Lower leg skin (tissue), 3 donors: ENCODE data around the gene DPH1.

Source experiments
- POLR2A ChIP-seq, 2 donors: fragments of 450-650 bp; IDR thresholded peaks; one replicate each; pipeline ENCODE4 v1.6.1; 2016 to 2017; ENCODE audit warnings: antibody characterized with exemption in 2 of 2, mild to moderate bottlenecking in 1 of 2, moderate library complexity in 1 of 2
- TF ChIP-seq, protein P1 (sequence below), 3 donors: fragments of 450-650 bp; IDR thresholded peaks; one replicate each; pipeline ENCODE4 v1.5.1; 2016; ENCODE audit warnings: antibody characterized with exemption in 3 of 3, mild to moderate bottlenecking in 3 of 3, moderate library complexity in 2 of 3

DNA sequence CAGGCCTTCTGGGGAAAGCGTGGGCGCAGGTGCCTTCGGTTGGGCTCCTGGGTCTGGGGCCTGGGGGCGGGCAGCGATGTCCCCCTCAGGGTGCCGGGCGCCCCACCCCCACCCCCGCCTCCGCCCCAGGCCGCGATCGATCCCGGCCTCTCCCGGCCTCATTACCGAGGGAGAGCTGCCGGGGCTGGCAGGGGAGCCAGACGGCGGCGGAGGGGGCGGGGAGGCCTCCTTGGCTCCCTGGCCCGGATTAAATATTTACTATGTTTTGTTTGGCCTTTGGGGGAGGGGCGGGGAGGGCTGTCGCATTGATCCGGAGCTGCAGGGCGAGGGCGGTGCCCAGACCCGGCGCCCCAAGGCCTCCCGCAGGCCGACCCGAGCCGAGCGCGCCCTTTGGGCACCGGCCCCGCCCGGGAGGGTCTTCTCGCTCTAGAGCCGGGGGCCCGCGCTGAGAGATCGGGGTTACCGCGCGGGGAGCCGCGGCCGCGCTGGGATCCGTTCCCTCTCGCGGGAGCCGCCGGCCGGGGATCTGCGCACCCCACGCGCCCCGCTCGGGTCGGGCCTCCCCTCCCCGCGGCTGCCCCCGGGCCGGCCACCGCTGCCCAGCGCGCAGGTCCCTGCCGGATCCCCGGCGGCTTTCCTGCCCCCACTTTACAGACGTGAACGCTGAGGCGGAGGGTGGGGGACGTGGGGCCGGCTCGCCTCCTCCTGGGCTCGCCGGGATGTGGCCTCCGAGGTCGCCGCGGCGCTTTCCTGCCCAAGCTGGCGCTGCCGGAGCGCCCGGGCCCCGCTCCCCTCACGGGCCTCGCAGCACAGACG, 31.8 kb upstream of the DPH1 start:
- TF ChIP-seq, protein P1, sequence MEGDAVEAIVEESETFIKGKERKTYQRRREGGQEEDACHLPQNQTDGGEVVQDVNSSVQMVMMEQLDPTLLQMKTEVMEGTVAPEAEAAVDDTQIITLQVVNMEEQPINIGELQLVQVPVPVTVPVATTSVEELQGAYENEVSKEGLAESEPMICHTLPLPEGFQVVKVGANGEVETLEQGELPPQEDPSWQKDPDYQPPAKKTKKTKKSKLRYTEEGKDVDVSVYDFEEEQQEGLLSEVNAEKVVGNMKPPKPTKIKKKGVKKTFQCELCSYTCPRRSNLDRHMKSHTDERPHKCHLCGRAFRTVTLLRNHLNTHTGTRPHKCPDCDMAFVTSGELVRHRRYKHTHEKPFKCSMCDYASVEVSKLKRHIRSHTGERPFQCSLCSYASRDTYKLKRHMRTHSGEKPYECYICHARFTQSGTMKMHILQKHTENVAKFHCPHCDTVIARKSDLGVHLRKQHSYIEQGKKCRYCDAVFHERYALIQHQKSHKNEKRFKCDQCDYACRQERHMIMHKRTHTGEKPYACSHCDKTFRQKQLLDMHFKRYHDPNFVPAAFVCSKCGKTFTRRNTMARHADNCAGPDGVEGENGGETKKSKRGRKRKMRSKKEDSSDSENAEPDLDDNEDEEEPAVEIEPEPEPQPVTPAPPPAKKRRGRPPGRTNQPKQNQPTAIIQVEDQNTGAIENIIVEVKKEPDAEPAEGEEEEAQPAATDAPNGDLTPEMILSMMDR (IDR thresholded peaks at IDR 0.05): no peak
- no peak for TF ChIP-seq POLR2A (IDR thresholded peaks at IDR 0.05)
